SK-MEL-5 (cell line): ENCODE results near the gene CTDSPL2. TPM values are rescaled to one million over a fixed set of nuclear protein-coding genes. Genes with fewer than 3 reads are reported as not detected.
A peak's percentile ranks its signal among the peaks of the same experiment; 100 is the strongest.
"Not testable (repeated sequence)": the region's sequence is repeated elsewhere in the genome, so short reads cannot be mapped to it uniquely, and the experiment has no call there.

ENCODE experiments used
- DNase-seq: peaks from one replicate; pipeline ENCODE4 v3.0.0-alpha.2; 2016; ENCODE audit warnings: low read depth, low spot score
- in situ Hi-C: cut with HindIII; loops from 2 replicates; pipeline ENCODE4 v1.10.0; 2016; ENCODE audit warnings: low sequenced_read_pairs, high pct_unique_total_duplicates, low pct_unique_long_range_greater_than_20kb
- total RNA-seq: library from RNA; depleted of rRNA; stranded (reverse); fragments of >200 nt; shearing (Covaris generic); gene quantifications from 2 replicates; pipeline ENCODE4 v1.2.3, GENCODE V29; 2014

The CTDSPL2 gene
- total RNA-seq, 1 experiment from 2014 or later, result 56.2 TPM

GRCh38 chr15:44532275-44532674 lies 104.8 kb downstream of the CTDSPL2 start:
- in situ Hi-C loops, result not testable (repeated sequence)

GRCh38 chr15:44532689-44533088 lies 105.3 kb downstream of the CTDSPL2 start:
- peak; percentile 23 for DNase-seq
- in situ Hi-C loops, result no loop called here

More at GRCh38 chr15:44532275-44532674, 104.8 kb downstream of the CTDSPL2 start:
- not testable (repeated sequence) for DNase-seq

- DNase-seq, result no peak
- in situ Hi-C loops, result no loop called here
Measured at GRCh38 chr15:44535092-44535491, 107.7 kb downstream of the CTDSPL2 start.

- in situ Hi-C loops, result no loop called here
- no peak for DNase-seq
Measured at GRCh38 chr15:44535523-44536301, 108.3 kb downstream of the CTDSPL2 start.

- DNase-seq, result peak; percentile 84
- in situ Hi-C loops, result no loop called here
Measured at GRCh38 chr15:44536302-44536961, 109.0 kb downstream of the CTDSPL2 start.

- in situ Hi-C loops, result no loop called here
- DNase-seq, result peak; percentile 95
Measured at GRCh38 chr15:44536962-44537734, 109.7 kb downstream of the CTDSPL2 start, which contains the start of gene EIF3J. Gene EIF3J (plus strand): TSS chr15:44537147. CDS start chr15:44537195, 48 bp downstream.

GRCh38 chr15:44537735-44538240 lies 110.4 kb downstream of the CTDSPL2 start:
- in situ Hi-C loops, result no loop called here
- DNase-seq, result no peak

- in situ Hi-C loops, result no loop called here
- DNase-seq, result no peak
Measured at GRCh38 chr15:44541282-44541958, 114.0 kb downstream of the CTDSPL2 start.

- DNase-seq, result no peak
- in situ Hi-C loops, result no loop called here
Measured at GRCh38 chr15:44542596-44542995, 115.2 kb downstream of the CTDSPL2 start.

GRCh38 chr15:44544745-44545144 lies 117.3 kb downstream of the CTDSPL2 start:
- DNase-seq, result not testable (repeated sequence)

GRCh38 chr15:44545913-44546802 lies 118.7 kb downstream of the CTDSPL2 start:
- peak; percentile 29 for DNase-seq
- in situ Hi-C loops, result no loop called here

More at GRCh38 chr15:44544745-44545144, 117.3 kb downstream of the CTDSPL2 start:
- in situ Hi-C loops, result not testable (repeated sequence)

GRCh38 chr15:44549152-44549551 lies 121.7 kb downstream of the CTDSPL2 start:
- DNase-seq, in situ Hi-C loops: not testable (repeated sequence)

GRCh38 chr15:44550256-44550655 lies 122.8 kb downstream of the CTDSPL2 start:
- peak; percentile 64 for DNase-seq
- in situ Hi-C loops, result no loop called here

GRCh38 chr15:44550734-44551133 lies 123.3 kb downstream of the CTDSPL2 start:
- DNase-seq, result no peak
- in situ Hi-C loops, result no loop called here

- in situ Hi-C loops, result no loop called here
- no peak for DNase-seq
Measured at GRCh38 chr15:44554934-44555723, 127.7 kb downstream of the CTDSPL2 start.

- in situ Hi-C loops, DNase-seq: not testable (repeated sequence)
Measured at GRCh38 chr15:44560926-44561325, 133.5 kb downstream of the CTDSPL2 start.
